Bronchial epithelial cell (primary cell): Measurements from ENCODE around the gene AUTS2. TPM values are rescaled to one million over a fixed set of nuclear protein-coding genes. Genes with fewer than 3 reads are reported as not detected.

Experiments
- DNase-seq: peaks from one replicate; pipeline ENCODE4 v3.0.0-alpha.2; 2010; ENCODE audit warnings: low read depth
- FAIRE-seq: peaks from 2 replicates; lab custom pipeline; 2011; peaks lifted over from hg19 to GRCh38; lab: Jason Lieb, UNC
- H3K27me3 ChIP-seq: 2 replicates; pipeline ENCODE4 v1.5.1; 2011; ENCODE audit warnings: low read length; ENCODE audit not compliant: control insufficient read depth, insufficient read depth
- H3K36me3 ChIP-seq: 2 replicates; pipeline ENCODE4 v1.5.1; 2011; ENCODE audit warnings: low read length; ENCODE audit not compliant: control insufficient read depth, insufficient read depth
- H3K4me3 ChIP-seq: 2 replicates; pipeline ENCODE4 v1.5.1; 2011; ENCODE audit warnings: mild to moderate bottlenecking, low read depth, low read length, control low read depth
- CTCF ChIP-seq: IDR thresholded peaks from 2 replicates; pipeline ENCODE4 v1.5.1; 2011; ENCODE audit warnings: mild to moderate bottlenecking, moderate library complexity, low read length, control low read depth, inconsistent platforms; ENCODE audit not compliant: insufficient read depth, severe bottlenecking
- total RNA-seq: library from RNA; depleted of rRNA; stranded (reverse); fragments of >200 nt; gene quantifications from 2 replicates; pipeline ENCODE4 v1.2.1, GENCODE V29; 2014

The AUTS2 gene
- total RNA-seq, 1 donor from 2014 or later = 9.5 TPM

- no peak for TF ChIP-seq CTCF
- no peak for FAIRE-seq
- no peaks in the 10 kb centered on the region for H3K36me3 ChIP-seq
- no peak for DNase-seq
- no peaks in the 10 kb centered on the region for H3K27me3 ChIP-seq
- H3K4me3 ChIP-seq = no peak overlapping the region
Observed at GRCh38 chr7:69823151-69823744, 225.0 kb downstream of the AUTS2 start.

GRCh38 chr7:69825113-69825972, 227.1 kb downstream of the AUTS2 start:
- no peak overlapping the region for H3K4me3 ChIP-seq
- no peaks in the 10 kb centered on the region for H3K27me3 ChIP-seq
- TF ChIP-seq CTCF = no peak
- FAIRE-seq = no peak
- DNase-seq = no peak
- H3K36me3 ChIP-seq = no peaks in the 10 kb centered on the region

- FAIRE-seq (no peak), DNase-seq (no peak)
- Histone ChIP-seq H3K36me3 (no peaks in the 10 kb centered on the region), H3K27me3 (no peaks in the 10 kb centered on the region), H3K4me3 (no peak overlapping the region)
- no peak for TF ChIP-seq CTCF
Observed at GRCh38 chr7:69826283-69826682, 228.0 kb downstream of the AUTS2 start.

- TF ChIP-seq CTCF = no peak
- no peak for DNase-seq
- FAIRE-seq = no peak
- Histone ChIP-seq H3K4me3 (no peak overlapping the region), H3K36me3 (no peaks in the 10 kb centered on the region), H3K27me3 (no peaks in the 10 kb centered on the region)
Observed at GRCh38 chr7:69827140-69827539, 228.9 kb downstream of the AUTS2 start.

GRCh38 chr7:69827558-69827957, 229.3 kb downstream of the AUTS2 start:
- Histone ChIP-seq H3K4me3 (no peak overlapping the region), H3K36me3 (no peaks in the 10 kb centered on the region), H3K27me3 (no peaks in the 10 kb centered on the region)
- TF ChIP-seq CTCF = no peak
- FAIRE-seq (no peak), DNase-seq (no peak)
